Measurements from ENCODE around the gene RDH8. TPM values are rescaled to one million over a fixed set of nuclear protein-coding genes. Genes with fewer than 3 reads are reported as not detected.

The RDH8 gene
- total RNA-seq, 1 experiment from 2014 or later = not detected

DNA sequence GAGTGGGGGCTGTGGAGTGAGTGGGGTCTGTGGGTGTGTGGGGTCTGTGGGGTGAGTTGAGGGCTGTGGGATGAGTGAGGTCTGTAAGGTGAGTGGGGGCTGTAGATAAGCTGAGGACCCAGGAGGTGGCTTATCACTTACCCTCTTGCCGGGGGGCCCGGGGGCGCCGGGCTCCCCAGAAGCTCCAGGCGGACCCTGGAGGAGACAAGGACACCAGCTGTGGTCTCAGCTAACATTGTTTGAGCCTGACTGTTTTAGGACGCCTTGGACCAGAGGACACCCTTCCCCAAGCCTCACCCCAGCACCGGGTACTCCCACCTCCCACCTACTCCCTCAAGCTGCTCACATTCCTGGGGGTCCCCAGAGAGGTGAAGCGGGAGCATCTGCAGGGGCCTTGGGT is 42.8 kb upstream of the RDH8 start:
- Mint-ChIP-seq H3K9me3 (ENCODE audit: unreplicated experiment) (no peaks in the 10 kb centered on the region), H3K4me3 (ENCODE audit: unreplicated experiment) (no peak overlapping the region), H3K27ac (ENCODE audit: unreplicated experiment) (no peak overlapping the region), H3K36me3 (ENCODE audit: insufficient read depth, unreplicated experiment) (no peaks in the 10 kb centered on the region), H3K4me1 (ENCODE audit: low read depth, unreplicated experiment) (no peaks in the 10 kb centered on the region), H3K27me3 (ENCODE audit: insufficient read depth, unreplicated experiment) (peaks cover 23% of the 10 kb centered on the region)
- BruUV-seq (replicated peaks) = no TSS peak
- ChIA-PET POLR2A (no interaction called here), CTCF (interaction anchor here (0.6 kb wide), 1 partner anchor 30 kb away, joined by 3 read pairs; no protein-coding TSS in a partner anchor)
- TF ChIP-seq CTCF (IDR thresholded peaks at IDR 0.05; ENCODE audit: insufficient read depth in 1 of 2, low read depth in 1 of 2, low read length in 1 of 2, severe bottlenecking in 1 of 2, unreplicated experiment in 1 of 2) = no peak
- DNase-seq = no peak
- H3K9me3 ChIP-seq = no peaks in the 10 kb centered on the region
- no peaks in the 10 kb centered on the region for H3K4me1 ChIP-seq
- intact Hi-C loops (cut with micrococcal nuclease; ENCODE audit: unreplicated experiment) = no loop called here
- H3K36me3 ChIP-seq (ENCODE audit: control insufficient read depth, insufficient read depth, low read length) = no peaks in the 10 kb centered on the region
- no peak overlapping the region for H3K4me3 ChIP-seq (ENCODE audit: low read depth, low read length)
- no peaks in the 10 kb centered on the region; the same call in 1 of the 2 replicates for H3K27me3 ChIP-seq (replicated peaks; ENCODE audit: control insufficient read depth, insufficient read depth, low read length)

DNA sequence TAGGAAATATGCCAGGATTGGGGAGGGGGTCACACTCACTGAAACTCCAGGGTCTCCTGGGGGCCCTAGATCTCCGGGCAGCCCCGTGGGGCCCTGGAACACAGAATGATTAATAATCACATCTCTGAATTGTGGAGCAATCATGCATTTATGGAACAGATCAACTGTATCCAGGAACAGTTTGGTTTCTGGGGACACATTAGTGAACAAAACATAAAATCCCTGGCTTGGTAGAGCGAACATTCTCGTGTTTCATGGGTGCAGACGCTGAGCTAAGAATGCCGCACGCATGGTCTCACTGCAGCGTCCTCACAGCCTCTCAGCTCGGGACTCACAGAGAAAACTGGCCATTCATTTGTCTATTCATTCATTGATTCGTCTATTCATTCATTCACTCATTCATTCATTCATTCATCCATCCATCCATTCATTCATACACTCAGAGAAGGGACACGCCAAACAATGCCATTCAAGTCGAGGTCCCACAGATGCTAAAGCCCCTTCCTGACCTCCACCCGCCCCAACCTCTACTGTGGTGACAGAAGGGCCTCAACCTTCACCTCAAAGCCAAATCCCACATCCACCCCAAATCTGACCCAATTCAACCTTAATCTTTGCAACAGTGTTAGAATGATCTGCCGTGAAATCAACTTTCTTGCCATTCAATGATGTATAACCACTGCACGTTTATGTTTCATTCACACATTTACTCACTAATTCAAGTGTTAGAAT is 42.0 kb upstream of the RDH8 start:
- Mint-ChIP-seq H3K27ac (ENCODE audit: unreplicated experiment) (no peak overlapping the region), H3K9me3 (ENCODE audit: unreplicated experiment) (no peaks in the 10 kb centered on the region), H3K27me3 (ENCODE audit: insufficient read depth, unreplicated experiment) (peaks cover 23% of the 10 kb centered on the region), H3K4me1 (ENCODE audit: low read depth, unreplicated experiment) (no peaks in the 10 kb centered on the region), H3K4me3 (ENCODE audit: unreplicated experiment) (no peak overlapping the region), H3K36me3 (ENCODE audit: insufficient read depth, unreplicated experiment) (no peaks in the 10 kb centered on the region)
- ChIA-PET POLR2A (no interaction called here), CTCF (no interaction called here)
- no peaks in the 10 kb centered on the region for H3K9me3 ChIP-seq
- no peak for TF ChIP-seq CTCF (IDR thresholded peaks at IDR 0.05; ENCODE audit: insufficient read depth in 1 of 2, low read depth in 1 of 2, low read length in 1 of 2, severe bottlenecking in 1 of 2, unreplicated experiment in 1 of 2)
- intact Hi-C loops (cut with micrococcal nuclease; ENCODE audit: unreplicated experiment) = no loop called here
- H3K27me3 ChIP-seq (replicated peaks; ENCODE audit: control insufficient read depth, insufficient read depth, low read length) = no peaks in the 10 kb centered on the region; the same call in 1 of the 2 replicates
- no peaks in the 10 kb centered on the region for H3K4me1 ChIP-seq
- H3K36me3 ChIP-seq (ENCODE audit: control insufficient read depth, insufficient read depth, low read length) = no peaks in the 10 kb centered on the region
- DNase-seq = no peak
- BruUV-seq (replicated peaks) = no TSS peak
- H3K4me3 ChIP-seq (ENCODE audit: low read depth, low read length) = no peak overlapping the region

GRCh38 chr19:9972103-9972502 is 41.2 kb upstream of the RDH8 start:
- Mint-ChIP-seq H3K4me3 (ENCODE audit: unreplicated experiment) (no peak overlapping the region), H3K4me1 (ENCODE audit: low read depth, unreplicated experiment) (no peaks in the 10 kb centered on the region), H3K36me3 (ENCODE audit: insufficient read depth, unreplicated experiment) (no peaks in the 10 kb centered on the region), H3K9me3 (ENCODE audit: unreplicated experiment) (no peaks in the 10 kb centered on the region), H3K27me3 (ENCODE audit: insufficient read depth, unreplicated experiment) (peaks cover 20% of the 10 kb centered on the region), H3K27ac (ENCODE audit: unreplicated experiment) (no peak overlapping the region)
- ChIA-PET POLR2A (no interaction called here), CTCF (no interaction called here)
- Histone ChIP-seq H3K4me3 (ENCODE audit: low read depth, low read length) (no peak overlapping the region), H3K36me3 (ENCODE audit: control insufficient read depth, insufficient read depth, low read length) (no peaks in the 10 kb centered on the region), H3K27me3 (replicated peaks; ENCODE audit: control insufficient read depth, insufficient read depth, low read length) (no peaks in the 10 kb centered on the region), H3K9me3 (no peaks in the 10 kb centered on the region), H3K4me1 (no peaks in the 10 kb centered on the region)
- no TSS peak for BruUV-seq (replicated peaks)
- intact Hi-C loops (cut with micrococcal nuclease; ENCODE audit: unreplicated experiment) = no loop called here
- TF ChIP-seq CTCF (IDR thresholded peaks at IDR 0.05; ENCODE audit: insufficient read depth in 1 of 2, low read depth in 1 of 2, low read length in 1 of 2, severe bottlenecking in 1 of 2, unreplicated experiment in 1 of 2) = no peak
- DNase-seq = no peak
